Right lung (tissue), 5 donors: ENCODE data around the gene FCSK. TPM values are rescaled to one million over a fixed set of nuclear protein-coding genes. Genes with fewer than 3 reads are reported as not detected.
A peak's percentile ranks its signal among the peaks of the same experiment; 100 is the strongest.
"Not testable (repeated sequence)": the region's sequence is repeated elsewhere in the genome, so short reads cannot be mapped to it uniquely, and the experiment has no call there.

Source experiments
- DNase-seq, 2 donors: peaks; one replicate each; pipeline ENCODE4 v3.0.0-alpha.2; 2013
- polyA plus RNA-seq, 5 donors: library from polyadenylated mRNA; unstranded; fragments of 120-200 nt; gene quantifications; one replicate each; pipeline versions ENCODE4 v1.2.1 to v1.2.3, GENCODE V29; 2013; ENCODE audit warnings: inconsistent platforms in 1 of 5, low replicate concordance in 1 of 5; ENCODE audit not compliant: insufficient read length in 5 of 5, insufficient read depth in 1 of 5

The FCSK gene
- polyA plus RNA-seq, 5 donors: 9.4 to 14.4 (median 13.4) TPM

DNA sequence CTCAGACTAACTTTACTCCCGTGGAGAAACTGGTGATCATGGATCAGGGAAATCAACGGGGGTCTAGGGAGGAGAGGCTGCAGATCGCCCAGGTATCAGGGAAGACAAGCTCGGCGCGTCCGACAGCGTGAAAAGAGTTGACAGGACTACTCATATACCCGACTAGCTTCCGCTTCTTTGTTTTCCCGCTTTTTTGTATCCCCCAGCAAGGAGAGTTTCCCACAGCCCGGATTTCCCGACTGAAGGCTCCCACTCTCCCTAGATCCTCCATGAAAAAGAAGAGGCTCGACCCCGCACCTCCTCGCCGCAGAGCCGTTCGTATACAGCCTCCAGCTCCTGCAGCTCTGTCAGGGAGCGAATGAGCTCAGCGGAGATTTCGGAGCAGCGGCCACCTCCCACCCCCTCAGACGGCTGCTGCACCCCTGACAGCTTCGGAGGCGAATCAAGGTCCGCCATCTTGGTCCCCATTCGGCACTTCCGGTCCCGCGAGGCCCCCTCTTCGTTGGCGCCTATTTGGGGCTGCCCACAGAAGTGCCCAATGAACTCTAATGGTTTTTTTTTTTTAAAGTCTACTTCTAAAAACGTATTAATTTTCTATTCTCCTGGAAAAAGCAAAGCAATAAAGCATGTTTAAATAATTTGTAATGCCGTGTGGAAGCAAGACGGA lies 68.8 kb downstream of the FCSK start, which contains the start of gene COG4:
Gene COG4 (minus strand): TSS at position 479 of the 667 bp plus-strand sequence. CDS start 11 bp downstream, at position 468.
- peak in 1 of 2 donors; percentile 86 for DNase-seq

DNA sequence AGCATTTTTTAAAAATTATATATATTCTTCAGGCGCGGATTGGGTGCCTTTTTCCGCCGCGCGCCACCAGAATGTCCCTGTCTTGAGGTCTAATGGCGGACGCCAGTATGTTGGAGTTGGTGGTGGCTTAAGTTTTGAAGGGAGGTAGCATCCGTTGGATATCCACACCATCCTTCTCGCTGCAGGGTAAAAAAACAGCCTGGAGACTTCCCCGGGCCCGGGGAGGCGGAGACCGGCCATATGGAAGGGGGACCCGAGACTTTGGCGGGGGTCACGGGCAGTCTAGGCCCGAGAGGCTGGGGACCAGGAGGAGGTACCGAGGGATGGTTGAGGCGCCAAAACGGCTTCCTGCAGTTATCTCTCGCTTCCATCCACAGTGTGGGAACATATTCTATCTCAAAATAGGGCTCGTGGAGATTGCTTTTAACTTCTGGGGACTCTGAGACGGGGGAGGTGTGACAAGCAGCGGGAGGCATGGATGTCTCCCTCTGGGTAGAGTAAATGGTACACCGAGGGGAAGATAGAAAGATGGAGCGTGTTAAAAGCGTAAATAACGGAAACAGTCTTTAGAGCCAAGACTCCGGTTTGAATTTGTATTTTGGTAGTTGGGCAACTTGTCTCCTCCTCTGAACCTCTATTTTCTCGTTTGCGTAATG lies 69.5 kb downstream of the FCSK start, which contains the start of gene SF3B3:
Gene SF3B3 (plus strand): TSS at position 74 of the 656 bp plus-strand sequence. CDS start 2,841 bp downstream, outside the sequence.
- DNase-seq: peak in 1 of 2 donors; percentile 87

DNA sequence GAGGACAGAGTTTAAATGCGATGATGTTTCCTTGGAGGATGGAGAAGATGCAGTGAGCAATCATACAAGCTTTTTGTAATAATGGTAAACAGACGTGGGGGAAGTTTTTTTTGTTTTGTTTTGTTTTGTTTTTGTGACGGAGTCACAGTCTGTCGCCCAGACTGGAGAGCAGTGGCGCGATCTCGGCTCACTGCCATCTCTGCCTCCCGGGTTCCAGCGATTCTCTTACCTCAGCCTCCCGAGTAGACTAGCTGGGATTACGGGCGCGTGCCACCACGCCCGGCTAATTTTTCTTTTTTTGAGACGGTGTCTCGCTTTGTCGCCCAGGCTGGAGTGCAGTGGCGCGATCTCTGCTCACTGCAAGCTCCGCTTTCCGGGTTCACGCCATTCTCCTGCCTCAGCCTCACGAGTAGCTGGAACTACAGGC lies 70.0 kb downstream of the FCSK start:
- not testable (repeated sequence) for DNase-seq

DNA sequence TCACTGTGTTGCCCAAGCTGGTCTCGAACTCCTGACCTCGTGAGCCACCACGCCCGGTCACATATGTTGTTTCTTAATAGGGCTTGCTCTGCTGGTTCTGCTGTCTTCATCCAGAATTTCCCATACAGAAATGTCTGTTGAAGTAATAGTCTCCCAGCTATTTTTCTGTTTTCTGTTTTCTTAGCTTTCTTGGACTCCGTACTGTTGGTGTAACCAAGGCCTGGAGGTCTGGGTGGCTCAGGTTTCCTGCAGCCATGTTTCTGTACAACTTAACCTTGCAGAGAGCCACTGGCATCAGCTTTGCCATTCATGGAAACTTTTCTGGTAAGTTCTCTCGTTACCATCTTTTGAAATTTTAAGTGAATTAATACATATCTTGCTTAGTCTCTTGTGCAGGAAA lies 72.0 kb downstream of the FCSK start:
- no peak for DNase-seq

DNA sequence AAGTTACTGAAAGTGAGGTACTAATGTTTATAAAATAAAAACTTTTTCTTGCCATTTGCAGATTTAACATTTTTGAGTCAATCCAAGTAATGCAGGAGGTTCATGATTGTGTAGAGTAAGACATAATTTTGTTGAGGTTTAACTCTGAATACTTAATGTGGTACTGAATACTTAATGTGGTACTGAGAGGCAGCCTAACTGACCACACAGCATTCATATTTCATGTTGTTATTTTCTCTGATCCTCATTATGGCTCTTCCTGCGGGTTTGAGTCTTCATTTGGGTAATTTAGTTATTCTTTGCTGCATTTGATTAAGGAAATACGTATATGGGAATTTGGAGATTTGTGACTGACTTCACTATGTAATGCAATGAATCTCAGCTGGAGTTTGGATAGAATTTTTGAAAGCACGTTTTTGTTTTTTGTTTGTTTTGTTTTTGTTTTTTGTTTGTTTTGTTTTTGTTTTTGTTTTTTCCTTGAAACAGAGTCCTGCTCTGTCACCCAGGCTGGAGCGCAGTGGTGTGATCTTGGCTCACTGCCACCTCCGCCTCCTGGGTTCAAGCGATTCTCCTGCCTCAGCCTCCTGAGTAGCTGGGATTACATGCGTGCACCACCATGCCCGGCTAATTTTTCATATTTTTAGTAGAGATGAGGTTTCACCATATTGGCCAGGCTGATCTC lies 73.1 kb downstream of the FCSK start:
- no peak for DNase-seq

DNA sequence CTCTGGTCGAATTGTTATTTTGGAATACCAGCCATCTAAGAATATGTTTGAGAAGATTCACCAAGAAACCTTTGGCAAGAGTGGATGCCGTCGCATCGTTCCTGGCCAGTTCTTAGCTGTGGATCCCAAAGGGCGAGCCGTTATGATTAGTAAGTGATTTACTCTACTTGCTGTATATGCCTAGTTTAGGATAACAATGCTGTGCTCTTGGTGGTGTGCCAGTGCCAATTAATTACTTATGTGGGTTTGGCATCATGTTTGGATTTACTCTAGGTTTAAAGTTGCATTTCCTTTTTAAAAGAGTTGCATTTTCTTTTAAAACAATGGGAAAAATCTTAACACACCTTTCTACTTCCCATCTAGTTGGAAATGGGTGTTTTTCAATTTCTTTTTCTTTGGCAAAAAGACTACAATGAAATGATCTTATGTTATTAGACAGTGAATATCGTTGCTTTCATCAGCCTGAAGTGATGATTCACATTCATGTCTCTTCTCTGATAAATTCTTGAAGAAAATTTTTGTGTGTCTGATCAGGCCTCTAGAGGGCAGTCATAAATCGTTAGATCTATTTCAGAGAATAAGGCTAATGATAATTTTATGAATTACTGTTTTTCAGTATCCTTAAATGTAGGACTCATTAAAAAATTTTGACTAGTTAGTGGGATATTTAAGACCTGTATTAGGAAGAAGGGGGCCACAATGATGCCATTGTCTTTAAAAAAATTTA lies 74.8 kb downstream of the FCSK start:
- DNase-seq: no peak

Other genes starting within 250 kb of the FCSK start
- gene EXOSC6, start 202.7 kb upstream of the FCSK start, polyA plus RNA-seq: 10 to 100 TPM; 12.3 to 19.4 (median 17.3) TPM
- 10 to 100 TPM; 60.4 to 78.3 (median 69.5) TPM for gene AARS1, start 165.1 kb upstream of the FCSK start, polyA plus RNA-seq
- 10 to 100 TPM; 34.2 to 39.0 (median 35.7) TPM for gene DDX19B, start 155.4 kb upstream of the FCSK start, polyA plus RNA-seq
- gene DDX19A, start 107.7 kb upstream of the FCSK start, polyA plus RNA-seq: 10 to 100 TPM; 41.3 to 54.7 (median 49.3) TPM
- 10 to 100 TPM; 26.3 to 48.1 (median 29.1) TPM for gene ST3GAL2, start 15.5 kb upstream of the FCSK start, polyA plus RNA-seq
- 10 to 100 TPM; 52.4 to 64.5 (median 58.5) TPM for gene COG4, start 69.0 kb downstream of the FCSK start, polyA plus RNA-seq
- 100 to 1,000 TPM; 334 to 387 (median 366) TPM for gene SF3B3, start 69.2 kb downstream of the FCSK start, polyA plus RNA-seq
- under 1 TPM; 0.18 to 0.63 (median 0.45) TPM for gene IL34, start 192.0 kb downstream of the FCSK start, polyA plus RNA-seq
- gene MTSS2, start 231.5 kb downstream of the FCSK start, polyA plus RNA-seq: 100 to 1,000 TPM in 2 of 5 donors, 10 to 100 TPM in 3; 65.1 to 126 (median 94.6) TPM